DOHH2 (cell line): Measurements from ENCODE around the gene CARD8.
A peak's percentile ranks its signal among the peaks of the same experiment; 100 is the strongest.

Source experiments
- H3F3A ChIP-seq: fragments of 200-600 bp; sonication (generic), shearing (Covaris generic); 2 replicates; pipeline ENCODE4 v1.6.0; 2016; ENCODE audit warnings: antibody characterized with exemption, mild to moderate bottlenecking; ENCODE audit not compliant: control insufficient read depth, insufficient read depth
- H3K27ac ChIP-seq: fragments of 200-600 bp; sonication (generic); 2 replicates; pipeline ENCODE4 v1.5.1; 2014; ENCODE audit warnings: low read depth, mild to moderate bottlenecking, low read length, moderate library complexity
- H3K27me3 ChIP-seq: fragments of 200-600 bp; sonication (generic); 2 replicates; pipeline ENCODE4 v1.6.1; 2014; ENCODE audit warnings: mild to moderate bottlenecking, low read length, mixed read lengths; ENCODE audit not compliant: control insufficient read depth
- H3K36me3 ChIP-seq: fragments of 200-600 bp; sonication (generic); 2 replicates; pipeline ENCODE4 v1.6.1; 2014; ENCODE audit warnings: mild to moderate bottlenecking, low read length, moderate library complexity, mixed read lengths; ENCODE audit not compliant: control insufficient read depth
- H3K4me1 ChIP-seq: fragments of 200-600 bp; sonication (generic); 2 replicates; pipeline ENCODE4 v1.6.1; 2014; ENCODE audit warnings: mild to moderate bottlenecking, low read length, mixed read lengths; ENCODE audit not compliant: control insufficient read depth
- H3K4me2 ChIP-seq: fragments of 200-600 bp; sonication (generic); 2 replicates; pipeline ENCODE4 v1.6.0; 2014; ENCODE audit warnings: mild to moderate bottlenecking, low read length, moderate library complexity
- H3K4me3 ChIP-seq: fragments of 200-600 bp; sonication (generic); 2 replicates; pipeline ENCODE4 v1.5.1; 2014; ENCODE audit warnings: mild to moderate bottlenecking, low read length, mixed read lengths
- H3K79me2 ChIP-seq: fragments of 200-600 bp; sonication (generic); 2 replicates; pipeline ENCODE4 v1.6.1; 2014; ENCODE audit warnings: mild to moderate bottlenecking, low read length, mixed read lengths; ENCODE audit not compliant: control insufficient read depth
- H3K9me2 ChIP-seq: fragments of 200-600 bp; sonication (generic); replicated peaks from 2 replicates; pipeline ENCODE4 v1.6.1; 2014; ENCODE audit warnings: mild to moderate bottlenecking, low read length, mixed read lengths; ENCODE audit not compliant: control insufficient read depth
- H3K9me3 ChIP-seq: fragments of 200-600 bp; sonication (generic); 2 replicates; pipeline ENCODE4 v1.6.1; 2014; ENCODE audit warnings: antibody characterized with exemption, low read length, mixed read lengths; ENCODE audit not compliant: control insufficient read depth, insufficient read depth
- H4K20me1 ChIP-seq: fragments of 200-600 bp; sonication (generic); 2 replicates; pipeline ENCODE4 v1.6.0; 2014; ENCODE audit warnings: low read depth, mild to moderate bottlenecking, antibody characterized with exemption, low read length, moderate library complexity; ENCODE audit not compliant: control insufficient read depth, insufficient read depth
- CTCF ChIP-seq: fragments of 200-600 bp; sonication (generic); IDR thresholded peaks from one replicate; pipeline ENCODE4 v1.5.1; 2014; ENCODE audit warnings: antibody characterized with exemption, mild to moderate bottlenecking, low read depth, low read length; ENCODE audit not compliant: poor library complexity, severe bottlenecking
- EZH2phosphoT487 ChIP-seq: fragments of 200-600 bp; sonication (generic); IDR thresholded peaks from 2 replicates; pipeline ENCODE4 v1.6.1; 2017; ENCODE audit warnings: borderline replicate concordance, mild to moderate bottlenecking, antibody characterized with exemption, low read length, moderate library complexity, mixed read lengths

CARD8 gene

GRCh38 chr19:48194844-48195830, 60.6 kb downstream of the CARD8 start:
- TF ChIP-seq CTCF (no peak), EZH2phosphoT487 (no peak)
- H4K20me1 ChIP-seq, result no peaks in the 10 kb centered on the region
- H3K4me1 ChIP-seq, result peaks cover 3% of the 10 kb centered on the region; the same call in 1 of the 2 replicates

GRCh38 chr19:48194041-48194843, 61.5 kb downstream of the CARD8 start:
- Histone ChIP-seq H3K4me2 (no peak overlapping the region), H3K36me3 (peaks cover 6% of the 10 kb centered on the region; the same call in 1 of the 2 replicates), H3K9me3 (no peaks in the 10 kb centered on the region), H4K20me1 (no peaks in the 10 kb centered on the region), H3K4me1 (peaks cover 8% of the 10 kb centered on the region; the same call in 1 of the 2 replicates), H3K27ac (no peak overlapping the region), H3K79me2 (no peaks in the 10 kb centered on the region), H3F3A (peaks cover 4% of the 10 kb centered on the region; the same call in 1 of the 2 replicates), H3K9me2 (no peaks in the 10 kb centered on the region), H3K27me3 (no peaks in the 10 kb centered on the region), H3K4me3 (no peak overlapping the region)
- TF ChIP-seq EZH2phosphoT487 (no peak), CTCF (peak; percentile 81)

More at GRCh38 chr19:48194844-48195830, 60.6 kb downstream of the CARD8 start:
- Histone ChIP-seq H3K9me3 (no peaks in the 10 kb centered on the region), H3K4me2 (no peak overlapping the region), H3K27me3 (no peaks in the 10 kb centered on the region), H3F3A (peaks cover 4% of the 10 kb centered on the region; the same call in 1 of the 2 replicates), H3K36me3 (peaks cover 2% of the 10 kb centered on the region; the same call in 1 of the 2 replicates), H3K9me2 (no peaks in the 10 kb centered on the region), H3K79me2 (no peaks in the 10 kb centered on the region), H3K27ac (no peak overlapping the region), H3K4me3 (no peak overlapping the region)

- H3K79me2 ChIP-seq, result no peaks in the 10 kb centered on the region
- H3K27ac ChIP-seq, result no peak overlapping the region
- no peaks in the 10 kb centered on the region for H3K9me3 ChIP-seq
- TF ChIP-seq CTCF (no peak), EZH2phosphoT487 (no peak)
- H3K27me3 ChIP-seq, result no peaks in the 10 kb centered on the region
- no peak overlapping the region for H3K4me2 ChIP-seq
- no peaks in the 10 kb centered on the region for H3K9me2 ChIP-seq
- no peaks in the 10 kb centered on the region for H3F3A ChIP-seq
- H3K4me1 ChIP-seq, result peaks cover 10% of the 10 kb centered on the region; the same call in 1 of the 2 replicates
- no peak overlapping the region for H3K4me3 ChIP-seq
- no peaks in the 10 kb centered on the region for H4K20me1 ChIP-seq
- peaks cover 19% of the 10 kb centered on the region for H3K36me3 ChIP-seq
These were observed 63.0 kb downstream of the CARD8 start for GRCh38 chr19:48192750-48193149.
